Activated T-cell treated with anti-CD3 and anti-CD28 coated beads, Interleukin-2, amount 50 U/mL, for 72 hours (primary cell): Measurements from ENCODE around the gene ARPC1B. TPM values are rescaled to one million over a fixed set of nuclear protein-coding genes. Genes with fewer than 3 reads are reported as not detected.
"Not testable (repeated sequence)": the region's sequence is repeated elsewhere in the genome, so short reads cannot be mapped to it uniquely, and the experiment has no call there.

Experiments
- ATAC-seq, 2 donors: fragments of 150-1000 bp; cut with Tn5 transposase; replicated peaks in 1 of 2; 2 replicates each; pipeline ENCODE4 v1.10.0; 2021; ENCODE audit warnings: moderate library complexity in 2 of 2, mild to moderate bottlenecking in 1 of 2
- DNase-seq, 2 donors: peaks; one replicate each; pipeline ENCODE4 v3.0.0; 2021 to 2022; ENCODE audit warnings: mixed read lengths in 1 of 2
- H3K27ac Mint-ChIP-seq: one replicate; pipeline ENCODE4 v1.8.0; 2022; ENCODE audit warnings: mild to moderate bottlenecking, moderate library complexity, mixed read lengths
- H3K27me3 Mint-ChIP-seq: one replicate; pipeline ENCODE4 v1.8.0; 2022; ENCODE audit warnings: low read depth, mixed read lengths
- H3K36me3 Mint-ChIP-seq, 2 donors: one replicate each; pipeline ENCODE4 v1.8.0; 2022; ENCODE audit warnings: mixed read lengths in 2 of 2, mild to moderate bottlenecking in 1 of 2; ENCODE audit not compliant: insufficient read depth in 2 of 2
- H3K4me1 Mint-ChIP-seq: one replicate; pipeline ENCODE4 v1.8.0; 2022; ENCODE audit warnings: low read depth, mixed read lengths
- H3K4me3 Mint-ChIP-seq, 2 donors: one replicate each; pipeline ENCODE4 v1.8.0; 2022; ENCODE audit warnings: mild to moderate bottlenecking in 2 of 2, mixed read lengths in 2 of 2, moderate library complexity in 2 of 2
- H3K9me3 Mint-ChIP-seq, 2 donors: one replicate each; pipeline ENCODE4 v1.8.0; 2022; ENCODE audit warnings: mixed read lengths in 2 of 2
- total RNA-seq, 2 donors: library from RNA; stranded (reverse); gene quantifications; one replicate each; pipeline ENCODE4 v1.2.3, GENCODE V29; 2022

Gene ARPC1B
- total RNA-seq, 2 donors from 2014 or later: 202 to 208 TPM

DNA sequence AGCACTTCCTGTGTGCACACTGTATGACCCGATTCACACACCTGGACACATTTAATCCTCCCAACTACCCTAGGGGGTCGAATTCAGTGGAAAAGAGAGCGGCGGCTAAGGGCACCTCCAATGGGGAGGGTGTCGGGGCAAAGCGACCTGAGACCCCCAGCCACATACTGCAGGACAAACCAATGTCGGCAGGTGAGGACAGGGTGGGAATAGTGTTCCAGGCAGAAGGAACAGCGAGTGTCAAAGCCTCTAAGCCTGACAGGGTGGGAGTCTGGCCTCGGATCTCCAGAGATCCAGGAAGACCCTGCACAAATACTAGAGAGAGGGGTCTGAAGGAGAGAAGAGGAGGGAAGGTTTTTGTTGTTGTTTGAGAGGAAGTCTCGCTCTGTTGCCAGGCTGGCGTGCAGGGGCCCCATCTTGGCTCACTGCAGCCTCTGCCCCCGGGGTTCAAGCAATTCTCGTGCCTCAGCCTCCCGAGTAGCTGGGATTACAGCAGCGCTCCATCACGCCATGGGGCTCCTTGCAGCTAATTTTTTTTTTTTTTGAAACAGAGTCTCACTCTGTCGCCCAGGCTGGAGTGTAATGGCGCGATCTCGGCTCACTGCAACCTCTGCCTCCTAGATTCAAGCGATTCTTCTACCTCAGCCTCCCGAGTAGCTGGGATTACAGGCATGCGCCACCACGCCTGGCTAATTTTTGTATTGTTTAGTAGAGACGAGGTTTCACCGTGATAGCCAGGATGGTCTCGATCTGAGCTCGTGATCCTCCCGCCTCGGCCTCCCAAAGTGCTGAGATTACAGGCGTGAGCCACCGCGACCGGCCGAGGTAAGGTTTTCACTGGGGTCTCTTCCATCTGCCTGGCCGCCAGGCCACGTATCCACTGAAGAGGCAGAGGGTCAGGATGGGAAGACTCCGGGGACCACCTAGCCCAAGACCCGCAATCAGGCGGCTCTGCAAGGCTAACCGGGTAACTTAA, 1.2 kb upstream of the ARPC1B start:
- H3K9me3 Mint-ChIP-seq: no peaks in the 10 kb centered on the region
- peak overlapping the region; percentile 86 to 87 for H3K4me3 Mint-ChIP-seq
- DNase-seq (no peak), ATAC-seq (no peak)
- peaks cover 0 to 9% of the 10 kb centered on the region in 2 donors for H3K36me3 Mint-ChIP-seq
- H3K4me1 Mint-ChIP-seq: peaks cover 36% of the 10 kb centered on the region
- no peaks in the 10 kb centered on the region for H3K27me3 Mint-ChIP-seq
- peak overlapping the region; percentile 77 for H3K27ac Mint-ChIP-seq

DNA sequence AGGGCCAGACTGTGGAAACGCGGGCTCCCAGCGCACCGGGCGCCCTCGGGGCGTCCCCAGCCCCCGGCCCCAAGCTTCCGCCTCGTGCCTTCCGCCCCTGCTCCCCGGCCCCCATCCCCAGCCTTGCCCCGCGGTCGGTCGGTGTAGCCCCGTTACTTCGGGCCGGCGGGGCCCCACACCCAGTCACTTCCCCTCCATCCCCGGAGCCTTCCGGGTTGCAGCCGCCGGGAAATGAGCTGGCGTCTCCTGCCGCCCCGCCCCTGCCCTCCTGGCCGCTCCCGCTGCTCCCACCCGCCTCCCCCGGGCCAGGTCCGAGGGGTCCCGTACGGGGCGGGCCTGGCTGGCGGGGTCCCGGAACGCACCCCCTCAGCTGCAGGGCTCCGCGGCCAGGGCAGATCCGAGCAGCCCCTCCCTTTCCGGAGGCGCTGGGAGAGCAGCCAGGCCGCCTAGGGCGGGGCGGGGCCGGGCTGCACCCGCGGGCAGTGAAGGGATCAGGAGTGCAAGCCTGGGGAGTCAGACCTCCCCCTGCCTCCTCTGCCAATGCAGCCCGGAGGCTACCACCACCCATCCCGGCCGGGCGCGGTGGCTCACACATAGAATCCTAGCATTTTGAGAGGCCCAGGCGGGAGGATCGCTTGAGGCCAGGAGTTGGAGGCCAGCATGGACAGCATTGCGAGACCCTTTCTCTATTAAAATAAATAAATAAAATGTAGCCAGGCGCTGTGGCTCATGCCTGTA, 709 bp downstream of the ARPC1B start:
- peak; percentile 82 to 83 for DNase-seq
- Mint-ChIP-seq H3K27me3 (no peaks in the 10 kb centered on the region), H3K4me1 (peaks cover 47% of the 10 kb centered on the region), H3K27ac (no peak overlapping the region), H3K4me3 (peak overlapping the region; percentile 76 to 86), H3K9me3 (no peaks in the 10 kb centered on the region), H3K36me3 (peaks cover 3 to 9% of the 10 kb centered on the region in 2 donors)
- ATAC-seq: peak; percentile 64 to 65

GRCh38 chr7:99379043-99379577, 4.6 kb downstream of the ARPC1B start:
- peak overlapping the region; percentile 67 to 81 for H3K4me3 Mint-ChIP-seq
- peaks cover 3 to 20% of the 10 kb centered on the region in 2 donors for H3K36me3 Mint-ChIP-seq
- H3K27ac Mint-ChIP-seq: peak overlapping the region; percentile 67
- ATAC-seq: peak in 1 of 2 donors; percentile 18
- DNase-seq: peak; percentile 47 to 49
- no peaks in the 10 kb centered on the region for H3K9me3 Mint-ChIP-seq
- H3K4me1 Mint-ChIP-seq: peaks cover 66% of the 10 kb centered on the region
- no peaks in the 10 kb centered on the region for H3K27me3 Mint-ChIP-seq

GRCh38 chr7:99379693-99380031, 5.1 kb downstream of the ARPC1B start:
- not testable (repeated sequence) for H3K27me3 Mint-ChIP-seq, H3K9me3 Mint-ChIP-seq
- peak in 1 of 2 donors; percentile 48 for DNase-seq
- peak overlapping the region; percentile 67 to 81 for H3K4me3 Mint-ChIP-seq
- ATAC-seq: peak in 1 of 2 donors; percentile 10
- H3K4me1 Mint-ChIP-seq: peaks cover 67% of the 10 kb centered on the region
- peaks cover 3 to 20% of the 10 kb centered on the region in 2 donors for H3K36me3 Mint-ChIP-seq
- H3K27ac Mint-ChIP-seq: peak overlapping the region; percentile 67

DNA sequence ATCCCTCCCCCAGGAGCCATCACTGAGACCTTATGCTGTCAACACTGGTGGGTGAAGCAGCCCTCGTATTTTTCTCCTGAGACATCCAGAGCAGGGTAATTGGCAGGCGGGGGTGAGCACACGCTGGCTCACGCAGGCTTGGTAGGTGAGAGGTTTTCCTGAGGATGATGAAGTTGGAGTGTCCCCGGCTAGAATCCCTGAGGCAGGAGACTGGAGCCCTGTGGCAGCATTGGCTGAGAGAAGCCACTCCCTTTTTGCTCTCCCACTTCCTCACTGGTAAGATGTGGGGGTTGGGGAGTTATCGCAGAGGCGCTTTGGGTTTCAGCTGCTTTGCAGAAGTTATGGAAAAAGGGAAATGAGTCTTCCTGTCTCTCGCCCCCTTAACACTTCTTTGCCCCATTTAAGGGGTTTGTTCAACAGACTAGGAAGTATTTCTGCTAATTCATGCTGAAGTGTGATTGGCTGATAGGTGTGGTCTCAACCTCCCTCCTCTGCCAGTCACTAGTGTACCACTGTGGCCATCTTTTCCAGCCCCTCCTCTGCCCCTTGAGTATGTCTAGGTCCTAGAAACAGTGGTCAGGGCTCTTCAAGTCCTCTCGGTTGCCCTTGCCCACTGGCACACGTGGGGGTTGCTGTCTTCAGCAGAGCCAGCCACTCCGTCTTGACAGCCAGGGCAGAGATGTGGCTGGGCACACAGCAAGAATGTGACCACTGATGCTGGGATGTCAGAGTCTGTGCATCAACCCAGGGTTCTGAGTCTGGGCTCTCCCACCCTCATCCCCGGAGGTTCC, 5.7 kb downstream of the ARPC1B start:
- ATAC-seq (peak; percentile 19 to 28), DNase-seq (peak; percentile 35 to 39)
- Mint-ChIP-seq H3K36me3 (peaks cover 3 to 20% of the 10 kb centered on the region in 2 donors), H3K4me1 (peaks cover 67% of the 10 kb centered on the region), H3K9me3 (no peaks in the 10 kb centered on the region), H3K27ac (peak overlapping the region; percentile 67), H3K27me3 (no peaks in the 10 kb centered on the region), H3K4me3 (peak overlapping the region; percentile 67 to 81)

GRCh38 chr7:99380823-99381663, 6.5 kb downstream of the ARPC1B start:
- Mint-ChIP-seq H3K27ac (peak overlapping the region; percentile 67), H3K36me3 (peaks cover 3 to 22% of the 10 kb centered on the region in 2 donors), H3K4me3 (peak overlapping the region; percentile 67 to 81), H3K27me3 (no peaks in the 10 kb centered on the region), H3K9me3 (no peaks in the 10 kb centered on the region), H3K4me1 (peaks cover 68% of the 10 kb centered on the region)
- ATAC-seq (peak; percentile 89 to 93), DNase-seq (peak; percentile 85 to 89)

GRCh38 chr7:99381664-99382075, 7.1 kb downstream of the ARPC1B start:
- peak overlapping the region; percentile 67 to 81 for H3K4me3 Mint-ChIP-seq
- no peaks in the 10 kb centered on the region for H3K9me3 Mint-ChIP-seq
- peak overlapping the region; percentile 67 for H3K27ac Mint-ChIP-seq
- H3K36me3 Mint-ChIP-seq: peaks cover 3 to 23% of the 10 kb centered on the region in 2 donors
- ATAC-seq (no peak), DNase-seq (no peak)
- peaks cover 65% of the 10 kb centered on the region for H3K4me1 Mint-ChIP-seq
- no peaks in the 10 kb centered on the region for H3K27me3 Mint-ChIP-seq

DNA sequence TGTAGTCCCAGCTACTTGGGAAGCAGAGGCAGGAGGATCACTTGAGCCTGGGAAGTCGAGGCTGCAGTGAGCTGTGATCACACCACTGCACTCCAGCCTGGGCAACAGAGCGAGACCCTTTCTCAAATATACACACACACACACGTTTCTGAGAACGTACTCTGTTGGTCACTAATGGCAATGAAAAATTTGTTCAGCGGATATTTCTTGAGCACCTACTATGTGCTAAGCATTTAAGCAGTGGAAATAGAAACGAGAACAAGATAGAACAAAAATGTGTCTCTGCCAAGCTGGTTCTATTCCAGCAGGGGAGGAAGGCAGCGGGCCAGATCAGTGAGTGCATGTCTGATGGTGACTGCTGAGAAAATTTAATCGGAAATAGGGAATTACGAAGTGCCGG, 8.7 kb downstream of the ARPC1B start:
- ATAC-seq (no peak), DNase-seq (no peak)
- H3K4me3 Mint-ChIP-seq: no peak overlapping the region
- peaks cover 50% of the 10 kb centered on the region for H3K4me1 Mint-ChIP-seq
- H3K36me3 Mint-ChIP-seq: peaks cover 3 to 23% of the 10 kb centered on the region in 2 donors
- peak overlapping the region; percentile 83 for H3K27ac Mint-ChIP-seq
- no peaks in the 10 kb centered on the region for H3K9me3 Mint-ChIP-seq
- no peaks in the 10 kb centered on the region for H3K27me3 Mint-ChIP-seq

DNA sequence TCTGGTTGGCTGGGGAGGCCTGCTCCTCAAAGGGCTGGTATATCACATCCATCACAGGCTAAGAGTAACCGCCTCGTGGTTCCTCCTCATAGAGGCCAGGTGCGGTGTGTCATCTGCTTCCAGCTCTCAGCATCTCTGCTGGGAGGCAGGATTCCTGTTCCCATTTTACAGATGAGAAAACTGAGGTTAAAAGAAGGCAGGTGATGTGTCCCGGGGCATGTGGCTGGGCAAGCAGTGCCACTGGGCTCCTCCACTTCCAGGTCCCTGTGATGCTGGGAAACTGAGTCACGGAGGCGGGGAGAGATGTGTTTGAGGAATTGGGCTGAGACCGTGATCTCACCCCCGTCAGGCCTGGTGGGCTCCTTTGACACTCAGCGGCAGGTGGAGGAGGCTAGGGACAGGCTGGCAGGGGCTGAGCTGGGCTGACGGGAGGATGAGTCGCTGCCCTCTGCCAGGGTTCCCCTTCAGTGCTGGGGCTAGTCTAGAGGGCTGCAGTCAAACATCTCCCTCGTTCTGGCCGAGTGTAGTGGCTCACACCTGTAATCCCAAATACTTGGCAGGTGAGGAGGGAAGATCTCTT, 9.4 kb downstream of the ARPC1B start:
- H3K27ac Mint-ChIP-seq: peak overlapping the region; percentile 89
- H3K9me3 Mint-ChIP-seq: no peaks in the 10 kb centered on the region
- ATAC-seq (no peak), DNase-seq (no peak)
- H3K4me1 Mint-ChIP-seq: peaks cover 47% of the 10 kb centered on the region
- no peaks in the 10 kb centered on the region for H3K27me3 Mint-ChIP-seq
- H3K4me3 Mint-ChIP-seq: peak overlapping the region in 1 of 2 donors; percentile 22
- peaks cover 3 to 25% of the 10 kb centered on the region in 2 donors for H3K36me3 Mint-ChIP-seq

- no peak for DNase-seq
- no peak for ATAC-seq
- no peaks in the 10 kb centered on the region for H3K9me3 Mint-ChIP-seq
- H3K27me3 Mint-ChIP-seq: no peaks in the 10 kb centered on the region
- H3K36me3 Mint-ChIP-seq: peaks cover 0 to 25% of the 10 kb centered on the region in 2 donors
- peak overlapping the region; percentile 89 for H3K27ac Mint-ChIP-seq
- H3K4me3 Mint-ChIP-seq: no peak overlapping the region
- H3K4me1 Mint-ChIP-seq: peaks cover 41% of the 10 kb centered on the region
These were observed 10.0 kb downstream of the ARPC1B start for GRCh38 chr7:99384523-99384922.

- no peak for ATAC-seq
These were observed 11.0 kb downstream of the ARPC1B start for GRCh38 chr7:99385564-99385963.

More at GRCh38 chr7:99385564-99385963, 11.0 kb downstream of the ARPC1B start:
- H3K4me1 Mint-ChIP-seq: peaks cover 30% of the 10 kb centered on the region
- H3K27ac Mint-ChIP-seq: peak overlapping the region; percentile 63
- H3K4me3 Mint-ChIP-seq: no peak overlapping the region
- H3K27me3 Mint-ChIP-seq: no peaks in the 10 kb centered on the region
- no peak for DNase-seq
- H3K9me3 Mint-ChIP-seq: no peaks in the 10 kb centered on the region
- H3K36me3 Mint-ChIP-seq: peaks cover 0 to 25% of the 10 kb centered on the region in 2 donors
